HG02623 (cell line): ENCODE measurements around the gene NDOR1.
A peak's percentile ranks its signal among the peaks of the same experiment; 100 is the strongest.
"Not testable (repeated sequence)": the region's sequence is repeated elsewhere in the genome, so short reads cannot be mapped to it uniquely, and the experiment has no call there.

Source experiments
- ATAC-seq: cut with Tn5 transposase; IDR thresholded peaks from one replicate; pipeline ENCODE4 v1.9.1; 2021; ENCODE audit warnings: moderate library complexity; ENCODE audit not compliant: unreplicated experiment

Gene NDOR1

DNA sequence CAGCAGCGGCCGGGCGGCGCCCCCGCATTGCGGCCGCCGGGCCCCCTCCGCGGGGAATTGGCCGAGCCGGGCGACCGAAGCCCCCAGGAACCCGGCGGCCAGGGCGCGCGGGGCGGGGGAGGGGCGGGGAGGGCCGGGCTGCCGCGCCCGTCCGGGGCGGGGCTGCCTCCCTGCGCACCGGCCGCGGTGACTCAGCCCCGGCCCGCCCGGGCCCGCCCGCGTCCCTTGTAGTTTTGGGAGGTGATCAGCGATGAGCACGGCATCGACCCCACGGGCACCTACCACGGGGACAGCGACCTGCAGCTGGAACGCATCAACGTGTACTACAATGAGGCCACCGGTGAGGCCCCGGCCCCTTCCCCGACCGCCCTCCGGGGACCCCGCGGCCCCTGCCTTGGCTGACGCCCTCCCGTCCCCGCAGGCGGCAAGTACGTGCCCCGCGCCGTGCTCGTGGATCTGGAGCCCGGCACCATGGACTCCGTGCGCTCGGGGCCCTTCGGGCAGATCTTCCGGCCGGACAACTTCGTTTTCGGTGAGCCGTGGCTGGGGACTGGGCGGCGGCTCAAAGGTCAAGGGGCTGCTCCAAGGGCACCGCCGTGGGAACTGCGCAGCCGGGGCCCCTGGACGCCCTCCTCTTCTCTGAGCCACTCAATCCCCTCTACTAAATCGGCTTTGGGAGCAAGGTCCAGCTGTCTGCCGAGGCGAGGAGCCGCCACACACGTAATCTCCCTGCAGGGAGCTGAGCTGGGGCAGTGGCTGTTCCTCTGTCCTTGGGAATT is 36.2 kb downstream of the NDOR1 start:
- ATAC-seq: no peak

DNA sequence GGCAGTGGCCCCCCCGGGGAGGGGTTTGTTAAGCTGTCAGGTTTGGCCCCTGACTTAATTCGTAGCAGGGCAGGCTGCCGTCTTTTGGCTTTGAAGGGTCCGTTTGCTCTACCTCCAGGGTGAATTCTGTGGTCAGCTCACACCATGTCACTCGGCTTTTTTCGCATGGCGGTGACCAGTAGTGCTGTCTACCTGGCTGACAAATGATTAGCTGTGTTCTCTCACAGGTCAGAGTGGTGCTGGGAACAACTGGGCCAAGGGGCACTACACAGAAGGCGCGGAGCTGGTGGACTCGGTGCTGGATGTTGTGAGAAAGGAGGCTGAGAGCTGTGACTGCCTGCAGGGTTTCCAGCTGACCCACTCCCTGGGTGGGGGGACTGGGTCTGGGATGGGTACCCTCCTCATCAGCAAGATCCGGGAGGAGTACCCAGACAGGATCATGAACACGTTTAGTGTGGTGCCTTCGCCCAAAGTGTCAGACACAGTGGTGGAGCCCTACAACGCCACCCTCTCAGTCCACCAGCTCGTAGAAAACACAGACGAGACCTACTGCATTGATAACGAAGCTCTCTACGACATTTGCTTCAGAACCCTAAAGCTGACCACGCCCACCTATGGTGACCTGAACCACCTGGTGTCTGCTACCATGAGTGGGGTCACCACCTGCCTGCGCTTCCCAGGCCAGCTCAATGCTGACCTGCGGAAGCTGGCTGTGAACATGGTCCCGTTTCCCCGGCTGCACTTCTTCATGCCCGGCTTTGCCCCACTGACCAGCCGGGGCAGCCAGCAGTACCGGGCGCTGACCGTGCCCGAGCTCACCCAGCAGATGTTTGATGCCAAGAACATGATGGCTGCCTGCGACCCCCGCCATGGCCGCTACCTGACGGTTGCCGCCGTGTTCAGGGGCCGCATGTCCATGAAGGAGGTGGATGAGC is 37.0 kb downstream of the NDOR1 start:
- no peak for ATAC-seq

DNA sequence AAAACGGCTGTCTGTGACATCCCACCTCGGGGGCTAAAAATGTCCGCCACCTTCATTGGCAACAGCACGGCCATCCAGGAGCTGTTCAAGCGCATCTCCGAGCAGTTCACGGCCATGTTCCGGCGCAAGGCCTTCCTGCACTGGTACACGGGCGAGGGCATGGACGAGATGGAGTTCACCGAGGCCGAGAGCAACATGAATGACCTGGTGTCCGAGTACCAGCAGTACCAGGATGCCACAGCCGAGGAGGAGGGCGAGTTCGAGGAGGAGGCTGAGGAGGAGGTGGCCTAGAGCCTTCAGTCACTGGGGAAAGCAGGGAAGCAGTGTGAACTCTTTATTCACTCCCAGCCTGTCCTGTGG is 37.7 kb downstream of the NDOR1 start:
- not testable (repeated sequence) for ATAC-seq

DNA sequence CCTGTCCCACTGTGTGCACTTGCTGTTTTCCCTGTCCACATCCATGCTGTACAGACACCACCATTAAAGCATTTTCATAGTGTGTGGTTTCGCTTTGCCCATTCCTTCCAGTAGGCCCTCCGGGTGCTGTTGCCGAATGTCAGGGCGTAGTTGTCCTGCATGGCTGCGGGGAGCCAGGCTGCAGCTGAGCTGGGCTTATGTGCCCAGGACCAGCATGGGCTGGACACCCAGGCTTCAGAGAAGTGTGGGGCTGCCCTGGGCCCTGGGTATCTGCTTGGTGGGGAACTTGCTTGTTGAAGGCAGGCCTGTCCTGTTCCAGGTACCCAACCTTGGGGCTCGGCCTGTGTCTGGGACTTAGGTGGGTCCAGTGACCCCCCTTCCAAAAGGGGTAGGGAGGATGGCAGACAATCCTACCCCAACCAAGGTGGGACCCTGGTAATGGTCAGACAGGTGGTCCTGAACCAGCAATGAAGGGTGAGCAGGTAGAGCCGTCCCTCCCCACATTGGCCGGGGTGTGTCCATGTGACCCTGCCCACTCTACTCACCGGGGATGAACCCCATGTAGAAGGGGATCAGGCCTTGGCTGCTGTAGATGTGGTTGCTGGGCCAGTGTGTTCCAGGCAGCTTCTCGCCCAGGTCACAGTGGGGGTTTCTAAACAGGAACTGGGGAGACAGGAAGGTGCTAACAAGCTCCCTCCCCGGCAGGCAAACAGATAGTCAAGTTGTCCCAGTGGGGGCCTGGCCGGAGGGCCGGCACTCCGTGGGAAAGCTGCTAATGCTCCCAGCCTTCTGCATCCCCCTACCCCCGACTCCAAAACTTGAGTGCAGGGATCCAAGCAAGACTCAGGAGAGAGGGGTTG is 38.4 kb downstream of the NDOR1 start:
- no peak for ATAC-seq

DNA sequence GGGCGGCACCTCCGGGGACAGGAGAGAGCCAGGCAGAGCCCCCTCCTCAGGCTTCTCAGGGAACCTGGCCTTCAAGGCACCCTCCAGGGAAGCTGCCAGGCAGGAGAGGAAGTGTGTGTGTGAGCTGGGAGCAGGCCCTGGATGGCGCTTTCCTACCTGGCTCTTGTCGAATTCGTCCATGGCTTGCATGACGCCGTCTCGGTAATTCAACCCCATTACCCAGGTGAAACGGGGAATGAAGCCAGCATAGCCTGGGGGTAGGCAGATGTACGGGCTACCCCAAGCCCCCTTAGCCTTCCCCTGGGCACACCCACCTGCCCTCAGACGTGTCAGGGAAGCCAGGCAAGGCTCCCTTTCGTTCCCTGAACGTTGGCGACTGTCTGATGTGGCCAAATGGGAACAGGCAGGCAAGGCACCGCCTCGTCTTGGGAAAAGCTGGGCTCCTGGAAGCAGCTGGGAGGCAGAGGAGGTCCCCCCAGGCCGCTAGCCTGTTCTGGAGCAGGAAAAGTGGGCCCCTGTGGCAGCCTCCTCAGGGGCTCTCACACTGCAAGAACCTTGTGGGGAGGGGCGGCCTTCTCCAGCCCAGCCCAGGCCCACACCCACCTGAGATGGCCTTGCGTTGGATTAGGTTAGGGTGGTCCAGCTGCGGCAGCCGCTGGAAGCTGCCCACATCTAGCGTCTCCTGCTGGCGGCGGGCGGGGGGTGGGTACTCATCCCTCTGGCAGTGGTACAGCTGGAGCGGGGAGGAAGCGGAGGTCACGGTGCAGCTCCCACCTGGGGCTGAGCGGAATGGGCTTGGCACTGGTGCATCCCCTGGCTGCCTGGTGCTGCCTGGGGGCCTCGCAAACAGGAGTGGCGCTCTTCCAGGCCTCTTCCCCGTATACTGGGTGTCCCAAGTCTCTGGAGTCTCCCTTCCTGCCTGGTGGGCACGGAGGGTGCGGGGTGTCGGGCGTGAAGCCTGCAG is 39.3 kb downstream of the NDOR1 start:
- no peak for ATAC-seq

DNA sequence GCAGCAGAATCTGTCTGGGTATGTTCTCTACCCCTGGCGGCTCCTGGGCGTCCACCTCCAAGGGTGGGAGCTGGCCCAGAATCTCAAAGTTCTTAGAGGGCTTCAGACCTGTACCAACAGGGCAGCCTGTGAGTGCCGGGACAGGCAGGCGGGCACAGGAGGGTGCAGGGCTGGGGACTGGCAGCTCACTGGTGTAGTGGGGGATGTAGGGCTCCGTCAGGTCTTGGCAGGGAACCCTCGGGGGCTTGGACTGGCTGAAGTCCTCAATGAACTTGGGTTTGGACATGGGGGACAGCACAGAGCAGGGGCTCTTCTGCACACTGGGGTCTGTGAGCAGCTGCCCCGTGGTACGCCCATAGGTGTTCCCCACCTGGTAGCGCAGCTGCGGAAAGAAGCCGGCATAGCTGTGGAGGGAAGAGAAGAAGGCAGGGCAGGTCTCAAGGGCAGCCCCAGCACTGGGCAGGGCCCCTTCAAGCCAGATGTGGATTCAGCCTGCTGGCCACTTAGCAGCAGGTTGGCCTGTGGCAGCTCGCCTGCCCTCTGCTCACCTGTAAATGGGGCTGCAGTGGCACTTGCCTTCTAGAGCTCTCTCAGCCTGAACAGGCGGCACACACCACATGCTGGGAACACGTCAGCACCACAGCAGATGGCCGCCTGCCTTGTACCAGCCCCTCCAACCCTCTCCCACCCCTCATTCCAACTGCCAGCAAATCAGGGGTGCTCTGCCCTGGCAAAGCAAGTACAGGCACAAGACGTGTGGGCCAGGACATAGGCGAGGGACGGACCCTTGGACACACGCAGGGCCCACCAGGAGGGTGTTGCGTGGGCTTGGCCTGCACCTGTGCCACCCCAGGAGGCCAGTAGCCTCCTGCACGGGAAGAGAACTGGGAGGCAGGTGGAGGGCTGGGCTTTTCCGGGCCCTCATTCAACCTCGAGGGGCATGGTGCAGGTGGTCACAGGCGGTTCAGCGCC is 40.2 kb downstream of the NDOR1 start:
- ATAC-seq: no peak

- no peak for ATAC-seq
Measured at GRCh38 chr9:137247135-137247915, 41.8 kb downstream of the NDOR1 start.

GRCh38 chr9:137247916-137248175 is 42.3 kb downstream of the NDOR1 start:
- no peak for ATAC-seq

GRCh38 chr9:137250329-137251193 is 45.1 kb downstream of the NDOR1 start:
- no peak for ATAC-seq

DNA sequence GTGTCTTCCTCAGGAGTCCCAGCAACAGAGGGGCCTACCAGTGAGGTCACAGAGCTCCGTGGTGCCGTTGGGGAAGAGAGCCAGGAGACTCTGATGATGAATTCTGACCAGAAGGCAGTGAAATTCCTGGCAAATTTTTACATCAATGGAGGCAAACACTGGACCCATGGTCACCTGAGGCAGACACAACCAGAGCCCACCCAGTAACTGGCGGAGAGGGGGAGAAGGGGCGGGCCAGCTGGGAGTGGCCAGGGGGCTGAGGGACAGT is 45.6 kb downstream of the NDOR1 start, which contains the start of gene STPG3:
TSS of gene STPG3 (plus strand) at position 93 of the 268 bp plus-strand sequence. CDS start at position 94, 1 bp downstream.
- no peak for ATAC-seq

DNA sequence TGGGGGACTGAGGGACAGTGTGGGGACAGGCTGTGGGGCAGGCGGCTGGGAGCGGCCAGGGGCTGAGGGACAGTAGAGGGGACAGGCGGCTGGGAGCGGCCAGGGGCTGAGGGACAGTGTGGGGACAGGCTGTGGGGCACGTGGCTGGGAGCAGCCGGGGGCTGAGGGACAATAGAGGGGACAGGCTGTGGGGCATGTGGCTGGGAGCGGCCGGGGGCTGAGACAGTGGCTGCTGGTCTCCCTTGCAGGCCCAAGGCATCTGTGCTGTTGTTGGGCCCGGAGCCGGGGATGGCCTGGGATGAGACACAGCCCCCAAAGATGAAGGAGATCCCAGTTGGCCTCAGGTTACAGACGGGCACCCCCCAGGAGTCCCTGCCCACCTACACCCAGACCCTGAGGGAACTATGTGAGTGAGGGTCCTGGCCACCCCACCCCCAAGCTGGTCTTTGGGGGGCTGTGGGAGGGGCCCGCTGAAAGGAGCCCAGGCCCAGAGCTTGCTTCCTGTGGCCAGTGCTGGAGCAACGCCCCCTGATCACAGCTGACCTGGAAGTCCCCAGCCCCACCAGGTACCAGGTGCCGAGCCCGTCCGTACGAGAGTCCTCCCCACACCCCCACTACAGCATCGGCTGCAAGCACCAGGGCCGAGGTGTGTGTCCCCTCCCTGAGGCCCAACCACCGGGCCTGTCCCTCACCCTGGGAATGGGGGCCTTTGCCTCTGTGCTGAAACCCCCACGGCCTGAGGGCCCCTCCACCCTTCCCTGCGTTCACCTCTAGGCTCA is 46.2 kb downstream of the NDOR1 start:
- ATAC-seq: no peak

DNA sequence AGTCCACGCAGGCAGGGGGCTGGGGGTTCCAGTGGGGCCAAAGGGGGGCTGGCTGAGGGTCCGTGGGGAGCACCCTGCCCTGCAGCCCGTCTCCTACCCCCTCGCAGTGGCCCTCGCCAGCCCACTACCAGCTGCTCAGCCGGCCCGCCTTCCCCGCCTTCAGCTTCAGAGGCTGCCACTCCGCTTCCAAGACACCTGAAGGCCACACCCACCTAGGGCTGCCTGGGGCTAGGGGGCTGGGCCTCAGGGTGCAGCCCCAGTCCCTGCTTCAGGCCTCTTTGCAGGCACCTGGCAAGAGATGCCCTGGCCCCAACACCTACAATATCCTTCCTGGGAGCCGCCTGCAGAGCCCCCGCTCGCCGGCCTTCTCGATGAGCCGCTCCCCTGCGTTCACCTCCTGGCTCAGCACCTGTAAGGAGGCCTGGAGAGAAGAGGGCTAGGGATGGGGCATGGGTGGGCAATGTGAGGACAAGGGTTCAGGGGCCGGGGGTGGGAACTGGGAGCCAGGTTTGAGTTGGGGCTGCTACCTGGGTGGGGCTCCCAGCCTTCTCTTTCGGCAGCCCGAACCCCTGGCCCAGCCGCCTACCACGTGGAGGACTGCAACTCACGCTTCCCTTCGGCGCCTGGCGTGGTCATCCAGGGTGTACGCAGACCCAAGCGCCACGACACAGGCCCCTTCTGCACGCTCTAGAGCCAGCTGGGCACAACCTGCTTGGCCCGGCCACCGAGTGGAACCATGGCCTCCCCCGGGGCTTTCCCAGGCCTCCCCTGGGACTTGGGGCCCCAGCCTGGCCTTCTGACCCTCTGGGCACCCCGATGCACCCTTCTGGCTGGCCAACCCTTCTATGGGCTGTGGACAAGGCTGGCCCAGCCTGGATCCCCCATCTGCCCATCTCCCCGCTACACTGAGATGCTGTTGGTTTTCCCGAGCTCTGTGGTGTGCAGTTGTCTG is 47.3 kb downstream of the NDOR1 start:
- ATAC-seq: no peak

DNA sequence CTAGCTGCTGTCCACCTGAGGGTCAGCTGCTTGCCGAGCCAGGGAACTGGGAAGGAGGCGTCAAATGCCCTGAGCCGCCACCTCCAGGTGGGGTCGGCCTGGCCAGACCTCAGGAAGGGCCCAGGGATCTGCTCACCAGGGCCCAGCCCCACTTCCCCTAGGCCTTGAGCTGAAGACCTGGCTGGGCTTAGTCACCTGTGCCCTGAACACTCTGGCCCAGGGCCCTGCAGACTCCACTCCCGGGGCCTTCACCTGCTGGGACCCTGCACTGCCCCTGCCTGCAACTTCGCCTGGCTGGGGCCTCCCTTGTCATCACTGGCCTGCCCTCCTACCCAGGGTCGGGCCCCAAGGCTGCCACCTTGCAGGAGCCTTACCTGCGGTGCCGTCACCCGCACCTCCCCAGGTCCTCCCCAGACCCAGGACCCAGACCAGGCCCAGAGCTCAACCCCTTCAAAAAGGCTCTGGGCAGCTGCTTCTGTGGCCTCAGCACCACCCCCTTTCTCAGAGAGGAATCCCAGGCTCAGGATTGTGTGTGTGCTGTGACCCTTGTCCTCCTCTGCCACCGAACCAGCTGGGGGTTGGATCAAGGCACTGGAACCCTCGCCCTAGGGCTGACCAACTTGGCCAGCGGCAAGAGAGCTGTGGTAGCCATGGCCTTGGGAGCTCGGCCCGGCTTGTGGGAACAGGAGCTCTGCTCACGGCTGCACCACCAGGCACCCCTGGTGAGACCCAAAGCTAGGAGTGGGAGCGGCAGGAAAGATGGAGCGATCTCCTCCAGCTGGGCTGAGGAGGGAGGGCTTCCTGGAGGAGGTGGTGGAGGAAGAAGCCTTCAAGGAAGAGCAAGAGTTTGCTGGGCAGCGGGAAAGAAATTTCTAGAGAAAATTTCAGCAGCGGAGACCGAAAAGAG is 48.5 kb downstream of the NDOR1 start:
- no peak for ATAC-seq

GRCh38 chr9:137254624-137255447 is 49.3 kb downstream of the NDOR1 start, which contains the start of gene NELFB:
TSS of gene NELFB (plus strand) at chr9:137255327.
- ATAC-seq: peak; percentile 76
